Breast epithelium (tissue), 3 donors: Measurements from ENCODE around the gene ATP5PO.

Source experiments
- CTCF ChIP-seq, 3 donors: fragments of 450-650 bp; IDR thresholded peaks; one replicate each; pipeline ENCODE4 v1.5.1; 2016 to 2017; ENCODE audit warnings: antibody characterized with exemption in 3 of 3, mild to moderate bottlenecking in 3 of 3, moderate library complexity in 3 of 3
- POLR2A ChIP-seq: fragments of 450-650 bp; IDR thresholded peaks from one replicate; pipeline ENCODE4 v1.6.1; 2016; ENCODE audit warnings: antibody characterized with exemption, mild to moderate bottlenecking, moderate library complexity

GRCh38 chr21:33959680-33960079 is 44.1 kb upstream of the ATP5PO start:
- TF ChIP-seq CTCF (IDR thresholded peaks at IDR 0.05) (no peak), POLR2A (no peak)
